Kidney epithelial cell (primary cell): ENCODE data around the gene STK40. TPM values are rescaled to one million over a fixed set of nuclear protein-coding genes. Genes with fewer than 3 reads are reported as not detected.

ENCODE experiments used
- DNase-seq: peaks from one replicate; pipeline ENCODE4 v3.0.0-alpha.2; 2010; ENCODE audit warnings: low read depth
- H3K27me3 ChIP-seq: 2 replicates; pipeline ENCODE4 v1.6.0; 2011; ENCODE audit warnings: low read length; ENCODE audit not compliant: control insufficient read depth, insufficient read depth
- H3K36me3 ChIP-seq: 2 replicates; pipeline ENCODE4 v1.5.1; 2011; ENCODE audit warnings: low read length; ENCODE audit not compliant: control insufficient read depth, insufficient read depth
- H3K4me3 ChIP-seq: 2 replicates; pipeline ENCODE4 v1.5.1; 2011; ENCODE audit warnings: low read depth, mild to moderate bottlenecking, control low read depth, low read length
- total RNA-seq: library from RNA; depleted of rRNA; stranded (reverse); fragments of >200 nt; gene quantifications from 2 replicates; pipeline ENCODE4 v1.2.3, GENCODE V29; 2015
- TF ChIP-seq, protein P1 (sequence below): IDR thresholded peaks from 2 replicates; pipeline ENCODE4 v1.5.1; 2011; ENCODE audit warnings: mild to moderate bottlenecking, moderate library complexity, low read length, control low read depth, inconsistent platforms; ENCODE audit not compliant: insufficient read depth, poor library complexity, severe bottlenecking

Gene STK40
- total RNA-seq, 1 donor from 2014 or later = 35.6 TPM

DNA sequence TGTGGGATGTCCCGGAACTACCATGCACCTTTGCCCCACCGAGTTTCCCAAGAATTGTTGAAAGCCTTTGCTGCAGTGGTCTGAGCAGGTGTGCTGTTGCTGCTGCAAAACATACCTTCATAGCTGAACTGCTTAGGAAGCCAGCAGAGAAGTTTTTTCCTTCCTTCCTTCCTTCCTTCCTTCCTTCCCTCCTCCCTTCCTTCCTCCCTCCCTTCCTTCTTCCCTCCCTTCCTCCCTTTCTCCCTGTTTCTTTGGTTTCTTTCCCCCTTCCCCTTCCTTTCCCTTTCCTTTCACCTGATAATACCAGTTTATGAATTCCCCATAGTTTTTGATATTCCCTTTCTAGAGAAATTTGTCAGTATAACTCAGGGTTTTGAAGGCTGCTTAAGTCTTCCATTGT is 90.3 kb downstream of the STK40 start:
- no peak overlapping the region for H3K4me3 ChIP-seq
- no peaks in the 10 kb centered on the region for H3K27me3 ChIP-seq
- peaks cover 3% of the 10 kb centered on the region for H3K36me3 ChIP-seq
- TF ChIP-seq, protein P1, sequence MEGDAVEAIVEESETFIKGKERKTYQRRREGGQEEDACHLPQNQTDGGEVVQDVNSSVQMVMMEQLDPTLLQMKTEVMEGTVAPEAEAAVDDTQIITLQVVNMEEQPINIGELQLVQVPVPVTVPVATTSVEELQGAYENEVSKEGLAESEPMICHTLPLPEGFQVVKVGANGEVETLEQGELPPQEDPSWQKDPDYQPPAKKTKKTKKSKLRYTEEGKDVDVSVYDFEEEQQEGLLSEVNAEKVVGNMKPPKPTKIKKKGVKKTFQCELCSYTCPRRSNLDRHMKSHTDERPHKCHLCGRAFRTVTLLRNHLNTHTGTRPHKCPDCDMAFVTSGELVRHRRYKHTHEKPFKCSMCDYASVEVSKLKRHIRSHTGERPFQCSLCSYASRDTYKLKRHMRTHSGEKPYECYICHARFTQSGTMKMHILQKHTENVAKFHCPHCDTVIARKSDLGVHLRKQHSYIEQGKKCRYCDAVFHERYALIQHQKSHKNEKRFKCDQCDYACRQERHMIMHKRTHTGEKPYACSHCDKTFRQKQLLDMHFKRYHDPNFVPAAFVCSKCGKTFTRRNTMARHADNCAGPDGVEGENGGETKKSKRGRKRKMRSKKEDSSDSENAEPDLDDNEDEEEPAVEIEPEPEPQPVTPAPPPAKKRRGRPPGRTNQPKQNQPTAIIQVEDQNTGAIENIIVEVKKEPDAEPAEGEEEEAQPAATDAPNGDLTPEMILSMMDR = no peak
- DNase-seq = no peak

Other genes starting within 250 kb of the STK40 start
- 105 TPM in 2 replicates for gene TRAPPC3, start 236.4 kb downstream of the STK40 start, total RNA-seq
- 183 and 236 TPM in 2 replicates for gene MAP7D1, start 229.8 kb downstream of the STK40 start, total RNA-seq
- 101 and 105 TPM in 2 replicates for gene THRAP3, start 161.5 kb downstream of the STK40 start, total RNA-seq
- 1.7 and 1.9 TPM in 2 replicates for gene SH3D21, start 79.6 kb downstream of the STK40 start, total RNA-seq
- 138 and 139 TPM in 2 replicates for gene EVA1B, start 62.3 kb downstream of the STK40 start, total RNA-seq
- gene LSM10, start 12.0 kb upstream of the STK40 start, total RNA-seq = 27.6 and 41.5 TPM in 2 replicates
- 11.3 and 13.9 TPM in 2 replicates for gene OSCP1, start 64.5 kb upstream of the STK40 start, total RNA-seq
- 121 and 128 TPM in 2 replicates for gene MRPS15, start 78.5 kb upstream of the STK40 start, total RNA-seq
- gene CSF3R, start 97.0 kb upstream of the STK40 start, total RNA-seq = not detected in 2 replicates